Loucy (cell line): ENCODE measurements around the gene MYH7B.

ENCODE experiments used
- CTCF ChIP-seq: fragments of 200-600 bp; sonication (generic); conservative IDR thresholded peaks from 2 replicates; pipeline ENCODE4 v1.5.1; 2014; ENCODE audit warnings: mild to moderate bottlenecking, antibody characterized with exemption, low read length
- EZH2phosphoT487 ChIP-seq: fragments of 200-600 bp; IDR thresholded peaks from 2 replicates; pipeline ENCODE4 v1.6.1; 2018; ENCODE audit warnings: antibody characterized with exemption, mild to moderate bottlenecking, moderate library complexity, borderline replicate concordance

- TF ChIP-seq CTCF (no peak), EZH2phosphoT487 (no peak)
Observed at GRCh38 chr20:34982270-34983088, 26.8 kb downstream of the MYH7B start.
